Spinal cord (tissue), 10 donors: ENCODE measurements around the gene ATXN10. TPM values are rescaled to one million over a fixed set of nuclear protein-coding genes. Genes with fewer than 3 reads are reported as not detected.

Experiments used
- DNase-seq, 6 donors: peaks; one replicate each; pipeline versions ENCODE4 v3.0.0 to v3.0.0-alpha.2; 2013 to 2015; ENCODE audit warnings: low spot score in 6 of 6, low read depth in 4 of 6
- H3K27ac ChIP-seq: one replicate; pipeline ENCODE4 v1.5.1; 2013; ENCODE audit warnings: low read depth, low read length, control low read depth
- H3K27me3 ChIP-seq: one replicate; pipeline ENCODE4 v1.6.1; 2013; ENCODE audit warnings: low read length; ENCODE audit not compliant: control insufficient read depth, insufficient read depth
- H3K36me3 ChIP-seq: one replicate; pipeline ENCODE4 v1.6.1; 2013; ENCODE audit warnings: low read length; ENCODE audit not compliant: control insufficient read depth, insufficient read depth
- H3K4me1 ChIP-seq: one replicate; pipeline ENCODE4 v1.6.1; 2013; ENCODE audit warnings: low read length; ENCODE audit not compliant: control insufficient read depth, insufficient read depth
- H3K4me3 ChIP-seq: one replicate; pipeline ENCODE4 v1.5.1; 2013; ENCODE audit warnings: low read depth, low read length, control low read depth
- H3K9me3 ChIP-seq: one replicate; pipeline ENCODE4 v1.6.1; 2013; ENCODE audit warnings: low read length; ENCODE audit not compliant: control insufficient read depth, insufficient read depth
- WGBS: methylation state at CpG from one replicate; pipeline ENCODE4 v1.1.5; 2013; ENCODE audit warnings: missing lambda C conversion rate; ENCODE audit not compliant: insufficient coverage; 5-methylcytosine and 5-hydroxymethylcytosine counted together
- polyA plus RNA-seq, 2 donors: library from polyadenylated mRNA; unstranded; fragments of 120-200 nt; gene quantifications; one replicate each; pipeline ENCODE4 v1.2.1, GENCODE V29; 2013; ENCODE audit not compliant: insufficient read length in 2 of 2
- small RNA-seq: library from RNA; depleted of rRNA; stranded (forward); fragments of <200 nt; gene quantifications from one replicate; pipeline ENCODE3, GENCODE V24; 2014; ENCODE audit warnings: low replicate concordance
- total RNA-seq, 2 donors: library from RNA; depleted of rRNA in 1 of 2; stranded (reverse); fragments of 120-200 nt in 1 of 2; fragments of >200 nt in 1 of 2; gene quantifications; one replicate each; pipeline versions ENCODE4 v1.2.3 to v1.2.4, GENCODE V29; 2013 to 2014
- donor health status: healthy.

ATXN10 gene
- total and polyA plus RNA-seq, 4 donors, result 163 to 428 (median 339) TPM

DNA sequence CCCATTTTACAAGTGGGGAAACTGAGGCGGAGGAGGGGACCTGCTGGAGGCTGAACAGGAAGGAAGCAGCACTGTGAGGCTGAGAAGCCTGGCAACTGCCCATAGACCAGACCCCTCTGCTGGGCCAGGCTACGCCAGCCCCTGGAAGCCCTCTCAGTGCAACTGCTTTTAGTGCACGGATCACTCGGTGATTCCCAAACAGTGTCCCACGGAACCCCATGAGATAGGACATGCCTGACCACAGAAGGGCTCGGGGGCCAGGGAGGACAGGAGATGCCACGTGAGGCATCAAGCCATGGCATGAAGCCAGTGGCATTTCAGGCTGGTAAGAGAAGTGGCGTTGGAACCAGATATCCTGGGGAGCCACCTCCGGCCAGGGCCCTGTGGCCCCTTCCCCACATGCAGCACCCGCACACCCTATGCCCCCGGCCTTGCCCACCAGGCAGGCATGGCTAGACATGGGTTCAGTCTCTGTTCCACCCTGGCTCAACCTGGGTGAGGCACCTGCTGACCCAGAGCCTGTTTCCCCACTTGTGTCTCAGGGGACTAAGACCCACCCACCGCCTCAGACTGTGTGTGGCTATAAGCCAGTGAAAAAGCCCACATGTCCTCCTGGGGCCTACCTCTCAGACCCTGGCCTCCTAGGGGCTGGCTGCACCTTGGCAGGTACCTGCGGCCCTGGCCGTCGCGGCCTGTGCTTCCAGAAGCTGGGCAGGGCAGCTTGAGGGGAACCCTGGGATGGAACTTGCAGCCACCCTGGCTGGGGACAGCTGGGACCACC is 221.2 kb downstream of the ATXN10 start:
- peaks cover 4% of the 10 kb centered on the region for H3K36me3 ChIP-seq
- no peak for DNase-seq
- peaks cover 46% of the 10 kb centered on the region for H3K4me1 ChIP-seq

DNA sequence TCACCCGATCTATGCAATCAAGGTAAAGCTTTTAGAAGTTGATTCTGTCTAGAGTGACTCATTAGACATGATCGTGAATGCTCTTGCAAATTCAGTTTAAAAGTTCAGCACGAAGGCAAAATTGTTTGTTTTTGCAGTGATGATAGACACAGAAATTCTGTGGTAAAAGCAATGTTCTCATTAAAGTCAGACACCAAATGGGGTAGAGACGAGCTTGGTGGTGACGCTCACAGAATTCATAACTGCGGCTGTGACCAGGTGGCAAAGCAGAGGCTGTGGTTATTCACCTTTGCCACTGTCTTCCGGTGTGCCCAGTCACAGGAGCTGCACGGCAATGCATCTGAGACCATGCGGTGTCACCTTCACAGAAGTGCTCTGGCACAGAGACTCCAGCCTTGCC is 221.9 kb downstream of the ATXN10 start:
- H3K4me1 ChIP-seq, result peaks cover 42% of the 10 kb centered on the region
- H3K27me3 ChIP-seq, result peaks cover 2% of the 10 kb centered on the region
- 75% methylated on average over 9 of the region's 9 CpGs for WGBS
- H3K27ac ChIP-seq, result no peak overlapping the region
- no peak overlapping the region for H3K4me3 ChIP-seq
- peaks cover 1% of the 10 kb centered on the region for H3K36me3 ChIP-seq
- no peaks in the 10 kb centered on the region for H3K9me3 ChIP-seq
- DNase-seq, result no peak

More for the DNA sequence above, 221.2 kb downstream of the ATXN10 start:
- H3K9me3 ChIP-seq, result no peaks in the 10 kb centered on the region
- H3K4me3 ChIP-seq, result no peak overlapping the region
- H3K27ac ChIP-seq, result no peak overlapping the region
- 90% methylated on average over 16 of the region's 16 CpGs for WGBS
- H3K27me3 ChIP-seq, result peaks cover 2% of the 10 kb centered on the region

Small RNAs within 50 kb of the gene (small RNA-seq; reads per million reads assigned to genes)
- gene MIR4762, result 0.14 reads per million
- not detected for gene RNU6-1161P

Other genes with a start within 250 kb of the ATXN10 start
- gene FBLN1, start 169.0 kb upstream of the ATXN10 start, total RNA-seq, result 100 to 1,000 TPM; 138 to 260 TPM
- gene FBLN1, start 169.0 kb upstream of the ATXN10 start, polyA plus RNA-seq, result 100 to 1,000 TPM in 1 of 2 donors, 10 to 100 TPM in 1; 69.4 to 125 TPM